ENCODE measurements around the gene EEF1G. TPM values are rescaled to one million over a fixed set of nuclear protein-coding genes. Genes with fewer than 3 reads are reported as not detected.
A peak's percentile ranks its signal among the peaks of the same experiment; 100 is the strongest.
"Not testable (repeated sequence)": the region's sequence is repeated elsewhere in the genome, so short reads cannot be mapped to it uniquely, and the experiment has no call there.

Gene EEF1G
- total RNA-seq, 2 donors from 2014 or later = 1,954 to 1,984 TPM

- no peak overlapping the region for H3K4me3 Mint-ChIP-seq
- DNase-seq (no peak), ATAC-seq (no peak)
- H3K4me1 Mint-ChIP-seq = peaks cover 2% of the 10 kb centered on the region
- peaks cover 6% of the 10 kb centered on the region for H3K36me3 Mint-ChIP-seq (ENCODE audit: low read depth)
- H3K9me3 ChIP-seq (ENCODE audit: control insufficient read depth, low read length, poor library complexity, severe bottlenecking) = no peaks in the 10 kb centered on the region
- H3K27ac Mint-ChIP-seq = no peak overlapping the region
- no peaks in the 10 kb centered on the region for H3K27me3 Mint-ChIP-seq
Measured at GRCh38 chr11:62580959-62581715, 7.4 kb upstream of the EEF1G start.

GRCh38 chr11:62579252-62579651 is 5.6 kb upstream of the EEF1G start:
- peaks cover 11% of the 10 kb centered on the region for H3K4me1 Mint-ChIP-seq
- no peaks in the 10 kb centered on the region for H3K27me3 Mint-ChIP-seq
- H3K36me3 Mint-ChIP-seq (ENCODE audit: low read depth) = peaks cover 6% of the 10 kb centered on the region
- H3K9me3 ChIP-seq (ENCODE audit: control insufficient read depth, low read length, poor library complexity, severe bottlenecking) = no peaks in the 10 kb centered on the region
- no peak overlapping the region for H3K27ac Mint-ChIP-seq
- DNase-seq = no peak
- H3K4me3 Mint-ChIP-seq = no peak overlapping the region
- no peak for ATAC-seq

GRCh38 chr11:62578541-62578940 is 4.8 kb upstream of the EEF1G start:
- peaks cover 17% of the 10 kb centered on the region for H3K4me1 Mint-ChIP-seq
- no peak for DNase-seq
- H3K9me3 ChIP-seq (ENCODE audit: control insufficient read depth, low read length, poor library complexity, severe bottlenecking) = no peaks in the 10 kb centered on the region
- no peak for ATAC-seq
- H3K36me3 Mint-ChIP-seq (ENCODE audit: low read depth) = peaks cover 7% of the 10 kb centered on the region
- H3K27me3 Mint-ChIP-seq = no peaks in the 10 kb centered on the region
- no peak overlapping the region for H3K27ac Mint-ChIP-seq
- no peak overlapping the region for H3K4me3 Mint-ChIP-seq

- H3K9me3 ChIP-seq (ENCODE audit: control insufficient read depth, low read length, poor library complexity, severe bottlenecking) = no peaks in the 10 kb centered on the region
- H3K27me3 Mint-ChIP-seq = no peaks in the 10 kb centered on the region
- H3K4me3 Mint-ChIP-seq = no peak overlapping the region
- H3K36me3 Mint-ChIP-seq (ENCODE audit: low read depth) = peaks cover 11% of the 10 kb centered on the region
- H3K27ac Mint-ChIP-seq = no peak overlapping the region
- DNase-seq (no peak), ATAC-seq (no peak)
- H3K4me1 Mint-ChIP-seq = peaks cover 29% of the 10 kb centered on the region
Measured at GRCh38 chr11:62577046-62577714, 3.5 kb upstream of the EEF1G start.

- H3K27me3 Mint-ChIP-seq = no peaks in the 10 kb centered on the region
- ATAC-seq (no peak), DNase-seq (no peak)
- H3K4me1 Mint-ChIP-seq = peaks cover 41% of the 10 kb centered on the region
- no peaks in the 10 kb centered on the region for H3K9me3 ChIP-seq (ENCODE audit: control insufficient read depth, low read length, poor library complexity, severe bottlenecking)
- H3K27ac Mint-ChIP-seq = no peak overlapping the region
- H3K4me3 Mint-ChIP-seq = peak overlapping the region; percentile 99
- peaks cover 16% of the 10 kb centered on the region for H3K36me3 Mint-ChIP-seq (ENCODE audit: low read depth)
Measured at GRCh38 chr11:62575837-62576236, 2.1 kb upstream of the EEF1G start.

- DNase-seq (no peak), ATAC-seq (no peak)
- peaks cover 17% of the 10 kb centered on the region for H3K36me3 Mint-ChIP-seq (ENCODE audit: low read depth)
- H3K4me3 Mint-ChIP-seq = peak overlapping the region; percentile 99
- H3K27me3 Mint-ChIP-seq = no peaks in the 10 kb centered on the region
- H3K27ac Mint-ChIP-seq = peak overlapping the region; percentile 100
- H3K9me3 ChIP-seq (ENCODE audit: control insufficient read depth, low read length, poor library complexity, severe bottlenecking) = no peaks in the 10 kb centered on the region
- H3K4me1 Mint-ChIP-seq = peaks cover 46% of the 10 kb centered on the region
Measured at GRCh38 chr11:62575156-62575555, 1.5 kb upstream of the EEF1G start.

- Mint-ChIP-seq H3K27me3 (no peaks in the 10 kb centered on the region), H3K36me3 (ENCODE audit: low read depth) (peaks cover 18% of the 10 kb centered on the region), H3K27ac (peak overlapping the region; percentile 100), H3K4me1 (peaks cover 48% of the 10 kb centered on the region), H3K4me3 (peak overlapping the region; percentile 99)
- DNase-seq = no peak
- no peaks in the 10 kb centered on the region for H3K9me3 ChIP-seq (ENCODE audit: control insufficient read depth, low read length, poor library complexity, severe bottlenecking)
- peak; percentile 6 for ATAC-seq
Measured at GRCh38 chr11:62574363-62575071, 826 bp upstream of the EEF1G start.

GRCh38 chr11:62573006-62573591 is 592 bp downstream of the EEF1G start:
- ATAC-seq = no peak
- Mint-ChIP-seq H3K27ac (peak overlapping the region; percentile 100), H3K27me3 (no peaks in the 10 kb centered on the region), H3K4me3 (peak overlapping the region; percentile 99), H3K4me1 (peaks cover 48% of the 10 kb centered on the region), H3K36me3 (ENCODE audit: low read depth) (peaks cover 19% of the 10 kb centered on the region)
- DNase-seq = no peak
- no peaks in the 10 kb centered on the region for H3K9me3 ChIP-seq (ENCODE audit: control insufficient read depth, low read length, poor library complexity, severe bottlenecking)

GRCh38 chr11:62572431-62572830 is 1.3 kb downstream of the EEF1G start:
- ATAC-seq = no peak
- Mint-ChIP-seq H3K27me3 (no peaks in the 10 kb centered on the region), H3K4me3 (peak overlapping the region; percentile 99), H3K36me3 (ENCODE audit: low read depth) (peaks cover 19% of the 10 kb centered on the region), H3K27ac (peak overlapping the region; percentile 100), H3K4me1 (peaks cover 49% of the 10 kb centered on the region)
- DNase-seq = no peak
- H3K9me3 ChIP-seq (ENCODE audit: control insufficient read depth, low read length, poor library complexity, severe bottlenecking) = no peaks in the 10 kb centered on the region

GRCh38 chr11:62571493-62571892 is 2.2 kb downstream of the EEF1G start:
- ATAC-seq; H3K27me3 Mint-ChIP-seq; H3K9me3 ChIP-seq (ENCODE audit: control insufficient read depth, low read length, poor library complexity, severe bottlenecking); DNase-seq: not testable (repeated sequence)
- Mint-ChIP-seq H3K4me3 (peak overlapping the region; percentile 99), H3K27ac (peak overlapping the region; percentile 100), H3K4me1 (peaks cover 54% of the 10 kb centered on the region), H3K36me3 (ENCODE audit: low read depth) (peaks cover 21% of the 10 kb centered on the region)

- ATAC-seq; DNase-seq; H3K4me3 Mint-ChIP-seq; H3K27me3 Mint-ChIP-seq; H3K9me3 ChIP-seq (ENCODE audit: control insufficient read depth, low read length, poor library complexity, severe bottlenecking): not testable (repeated sequence)
- Mint-ChIP-seq H3K36me3 (ENCODE audit: low read depth) (peaks cover 24% of the 10 kb centered on the region), H3K27ac (peak overlapping the region; percentile 100), H3K4me1 (peaks cover 60% of the 10 kb centered on the region)
Measured at GRCh38 chr11:62570903-62571302, 2.8 kb downstream of the EEF1G start.

GRCh38 chr11:62569611-62570010 is 4.1 kb downstream of the EEF1G start:
- peaks cover 24% of the 10 kb centered on the region for H3K36me3 Mint-ChIP-seq (ENCODE audit: low read depth)
- peaks cover 58% of the 10 kb centered on the region for H3K4me1 Mint-ChIP-seq
- no peaks in the 10 kb centered on the region for H3K9me3 ChIP-seq (ENCODE audit: control insufficient read depth, low read length, poor library complexity, severe bottlenecking)
- H3K27ac Mint-ChIP-seq = no peak overlapping the region
- ATAC-seq (no peak), DNase-seq (no peak)
- H3K4me3 Mint-ChIP-seq = no peak overlapping the region
- no peaks in the 10 kb centered on the region for H3K27me3 Mint-ChIP-seq

- Mint-ChIP-seq H3K4me3 (peak overlapping the region; percentile 55), H3K36me3 (ENCODE audit: low read depth) (peaks cover 20% of the 10 kb centered on the region), H3K27ac (peak overlapping the region; percentile 90), H3K4me1 (peaks cover 40% of the 10 kb centered on the region), H3K27me3 (no peaks in the 10 kb centered on the region)
- ATAC-seq (peak; percentile 62), DNase-seq (no peak)
- no peaks in the 10 kb centered on the region for H3K9me3 ChIP-seq (ENCODE audit: control insufficient read depth, low read length, poor library complexity, severe bottlenecking)
Measured at GRCh38 chr11:62567018-62567633, 6.6 kb downstream of the EEF1G start.

Data from T-helper 17 cell (primary cell).